ENCODE data around the gene CBFA2T3. TPM values are rescaled to one million over a fixed set of nuclear protein-coding genes. Genes with fewer than 3 reads are reported as not detected.

CBFA2T3 gene
- total and polyA plus RNA-seq, 2 donors (not counting 1 experiment from before 2014, with no cell fraction given) = 40.8 to 58.3 TPM

DNA sequence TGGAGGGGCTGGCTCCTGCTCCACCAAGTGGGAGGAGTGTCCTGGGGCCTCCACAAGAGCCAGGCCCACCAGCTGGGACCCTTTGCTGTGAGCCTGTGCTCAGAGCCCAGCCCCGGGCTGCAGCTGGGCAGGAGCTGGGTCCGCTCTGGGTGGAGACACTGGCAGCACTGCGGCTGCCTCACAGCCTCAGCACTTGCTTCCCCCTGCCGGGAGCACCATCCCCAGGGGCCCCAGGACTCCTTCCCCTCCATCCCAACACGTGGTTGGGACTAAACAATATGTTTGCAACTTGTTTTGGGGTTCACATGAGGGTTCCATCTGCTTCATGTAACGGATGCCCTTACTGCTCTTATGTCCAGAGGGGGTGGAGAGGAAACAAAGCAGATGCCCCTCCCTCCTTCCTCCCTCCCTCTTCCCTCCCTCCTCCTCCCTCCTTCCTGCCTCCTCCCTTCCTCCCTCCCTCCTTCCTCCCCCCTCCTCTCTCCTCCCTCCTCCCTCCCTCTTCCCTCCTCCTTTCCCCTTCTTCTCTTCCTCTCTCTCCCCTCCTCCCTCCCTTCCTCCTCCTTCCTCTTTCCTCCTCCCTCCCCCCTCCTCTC is 16.3 kb upstream of the CBFA2T3 start:
- ATAC-seq (ENCODE audit: low read depth) (peak; percentile 61), DNase-seq (peak; percentile 52)
- H3K4me1 Mint-ChIP-seq = peaks cover 21% of the 10 kb centered on the region
- peak overlapping the region; percentile 23 for H3K4me3 Mint-ChIP-seq
- Histone ChIP-seq H3K4me1 (ENCODE audit: control insufficient read depth in 2 of 2, insufficient read depth in 2 of 2, low read length in 2 of 2) (peaks cover 21 to 24% of the 10 kb centered on the region in 2 donors), H3K79me2 (ENCODE audit: control insufficient read depth, insufficient read depth, low read length) (peaks cover 16% of the 10 kb centered on the region), H2AFZ (ENCODE audit: insufficient read depth, low read depth, low read length, poor library complexity, severe bottlenecking) (peak overlapping the region; percentile 56), H3K9ac (ENCODE audit: low read length) (peak overlapping the region; percentile 25), H3K36me3 (replicated peaks in 1 of 2; ENCODE audit: control extremely low read depth in 1 of 2, control insufficient read depth in 1 of 2, extremely low read depth in 1 of 2, insufficient read depth in 2 of 2, low read length in 1 of 2) (no peaks in the 10 kb centered on the region), H3K27me3 (replicated peaks in 1 of 4; ENCODE audit: control extremely low read depth in 1 of 4, control insufficient read depth in 3 of 4, insufficient read depth in 4 of 4, low read length in 3 of 4) (peaks cover 0 to 5% (median 2%) of the 10 kb centered on the region in 4 experiments), H3K4me3 (ENCODE audit: control extremely low read depth in 1 of 5, extremely low read depth in 1 of 5, insufficient read depth in 1 of 5, low read depth in 2 of 5, low read length in 4 of 5) (peak overlapping the region in 3 of 5 experiments; percentile 8 to 44 (median 23)), H4K20me1 (ENCODE audit: control insufficient read depth, insufficient read depth, low read length, poor library complexity, severe bottlenecking) (no peaks in the 10 kb centered on the region), H3K9me3 (ENCODE audit: control extremely low read depth in 1 of 3, control insufficient read depth in 2 of 3, insufficient read depth in 1 of 3, low read length in 2 of 3) (peaks cover 0 to 31% (median 11%) of the 10 kb centered on the region in 3 donors), H3K27ac (ENCODE audit: low read length in 2 of 2) (no peak overlapping the region), H3K4me2 (replicated peaks; ENCODE audit: low read depth, low read length, poor library complexity, severe bottlenecking) (peak overlapping the region; percentile 74)
- 0% methylated on average over 2 of the region's 6 CpGs for WGBS (ENCODE audit: insufficient coverage)
- no peak overlapping the region for H3K27ac Mint-ChIP-seq
- peaks cover 5% of the 10 kb centered on the region for H3K9me3 Mint-ChIP-seq (ENCODE audit: insufficient read depth)
- no peak for TF ChIP-seq EZH2 (IDR thresholded peaks at IDR 0.05; ENCODE audit: borderline replicate concordance, insufficient read depth, low read depth, low read length, poor library complexity, severe bottlenecking)
- TF ChIP-seq, protein P1, sequence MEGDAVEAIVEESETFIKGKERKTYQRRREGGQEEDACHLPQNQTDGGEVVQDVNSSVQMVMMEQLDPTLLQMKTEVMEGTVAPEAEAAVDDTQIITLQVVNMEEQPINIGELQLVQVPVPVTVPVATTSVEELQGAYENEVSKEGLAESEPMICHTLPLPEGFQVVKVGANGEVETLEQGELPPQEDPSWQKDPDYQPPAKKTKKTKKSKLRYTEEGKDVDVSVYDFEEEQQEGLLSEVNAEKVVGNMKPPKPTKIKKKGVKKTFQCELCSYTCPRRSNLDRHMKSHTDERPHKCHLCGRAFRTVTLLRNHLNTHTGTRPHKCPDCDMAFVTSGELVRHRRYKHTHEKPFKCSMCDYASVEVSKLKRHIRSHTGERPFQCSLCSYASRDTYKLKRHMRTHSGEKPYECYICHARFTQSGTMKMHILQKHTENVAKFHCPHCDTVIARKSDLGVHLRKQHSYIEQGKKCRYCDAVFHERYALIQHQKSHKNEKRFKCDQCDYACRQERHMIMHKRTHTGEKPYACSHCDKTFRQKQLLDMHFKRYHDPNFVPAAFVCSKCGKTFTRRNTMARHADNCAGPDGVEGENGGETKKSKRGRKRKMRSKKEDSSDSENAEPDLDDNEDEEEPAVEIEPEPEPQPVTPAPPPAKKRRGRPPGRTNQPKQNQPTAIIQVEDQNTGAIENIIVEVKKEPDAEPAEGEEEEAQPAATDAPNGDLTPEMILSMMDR (IDR thresholded peaks at IDR 0.05) = no peak
- no peaks in the 10 kb centered on the region for H3K27me3 Mint-ChIP-seq
- POLR2A ChIA-PET = interaction anchor here (0.9 to 1.0 kb wide), 2 partner anchors 14 to 26 kb away, joined by 3 to 4 read pairs; no protein-coding TSS in a partner anchor
- CTCF ChIA-PET = no interaction called here
- intact Hi-C loops (cut with micrococcal nuclease) = no loop called here

Measured in B cell (primary cell).